Measurements from ENCODE around the gene VASN.
A peak's percentile ranks its signal among the peaks of the same experiment; 100 is the strongest.
"Not testable (repeated sequence)": the region's sequence is repeated elsewhere in the genome, so short reads cannot be mapped to it uniquely, and the experiment has no call there.

Gene VASN

GRCh38 chr16:4337540-4338088 is 34.0 kb upstream of the VASN start:
- DNase-seq, result no peak

GRCh38 chr16:4338125-4338582 is 33.5 kb upstream of the VASN start:
- no peak for DNase-seq

- DNase-seq, result no peak
Observed at GRCh38 chr16:4338712-4339299, 32.8 kb upstream of the VASN start.

- no peak for DNase-seq
Observed at GRCh38 chr16:4339455-4339854, 32.2 kb upstream of the VASN start.

GRCh38 chr16:4339909-4340308 is 31.7 kb upstream of the VASN start:
- DNase-seq, result no peak

GRCh38 chr16:4340443-4340842 is 31.2 kb upstream of the VASN start:
- DNase-seq, result no peak

GRCh38 chr16:4341250-4341649 is 30.4 kb upstream of the VASN start:
- DNase-seq, result no peak

GRCh38 chr16:4342866-4343744 is 28.5 kb upstream of the VASN start:
- no peak for DNase-seq

GRCh38 chr16:4344300-4344982 is 27.2 kb upstream of the VASN start:
- DNase-seq, result not testable (repeated sequence)

GRCh38 chr16:4344983-4345835 is 26.4 kb upstream of the VASN start:
- DNase-seq, result no peak

GRCh38 chr16:4345836-4346781 is 25.5 kb upstream of the VASN start:
- no peak for DNase-seq

GRCh38 chr16:4347010-4347409 is 24.6 kb upstream of the VASN start:
- DNase-seq, result no peak

GRCh38 chr16:4347765-4348509 is 23.7 kb upstream of the VASN start:
- DNase-seq, result no peak

GRCh38 chr16:4349332-4349731 is 22.3 kb upstream of the VASN start:
- no peak for DNase-seq

- no peak for DNase-seq
Observed at GRCh38 chr16:4350365-4350786, 21.3 kb upstream of the VASN start.

- peak; percentile 95 to 98 (median 97) for DNase-seq
Observed at GRCh38 chr16:4350787-4351659, 20.6 kb upstream of the VASN start, which contains the start of gene PAM16. TSS of gene PAM16 (minus strand) at chr16:4351321. CDS start at chr16:4351234, 87 bp downstream.

GRCh38 chr16:4351880-4352279 is 19.8 kb upstream of the VASN start:
- no peak for DNase-seq

- no peak for DNase-seq
Observed at GRCh38 chr16:4352843-4353242, 18.8 kb upstream of the VASN start.

GRCh38 chr16:4353675-4354074 is 18.0 kb upstream of the VASN start:
- no peak for DNase-seq
